Endothelial cell (in vitro differentiated cells): ENCODE data around the gene SCG3. TPM values are rescaled to one million over a fixed set of nuclear protein-coding genes. Genes with fewer than 3 reads are reported as not detected.

Experiments used
- DNase-seq: peaks from one replicate; pipeline ENCODE4 v3.0.0; 2021; ENCODE audit warnings: low spot score
- H3K27ac Mint-ChIP-seq: one replicate; pipeline ENCODE4 v1.8.0; 2021; ENCODE audit warnings: mixed read lengths, inconsistent platforms; ENCODE audit not compliant: unreplicated experiment
- H3K27me3 Mint-ChIP-seq: one replicate; pipeline ENCODE4 v1.8.0; 2021; ENCODE audit warnings: mild to moderate bottlenecking, moderate library complexity, mixed read lengths, inconsistent platforms; ENCODE audit not compliant: unreplicated experiment
- H3K36me3 Mint-ChIP-seq: one replicate; pipeline ENCODE4 v1.8.0; 2021; ENCODE audit warnings: mild to moderate bottlenecking, low read depth, mixed read lengths, inconsistent platforms; ENCODE audit not compliant: unreplicated experiment
- H3K4me1 Mint-ChIP-seq: one replicate; pipeline ENCODE4 v1.8.0; 2021; ENCODE audit warnings: mild to moderate bottlenecking, mixed read lengths, inconsistent platforms; ENCODE audit not compliant: unreplicated experiment
- H3K4me3 Mint-ChIP-seq: one replicate; pipeline ENCODE4 v1.8.0; 2021; ENCODE audit warnings: mild to moderate bottlenecking, mixed read lengths, inconsistent platforms; ENCODE audit not compliant: unreplicated experiment
- H3K9me3 Mint-ChIP-seq: one replicate; pipeline ENCODE4 v1.8.0; 2021; ENCODE audit warnings: mixed read lengths, inconsistent platforms; ENCODE audit not compliant: unreplicated experiment
- long read RNA-seq: library from polyadenylated mRNA; unstranded; transcript quantifications from one replicate; pipeline ENCODE4 v2.0.0, GENCODE V29; 2020; ENCODE audit not compliant: unreplicated experiment
- total RNA-seq: library from RNA; stranded (reverse); fragmentation: NEBNext Ultra II Directional; extraction: Animal tissue kit (Norgen Biotek cat#: 25700); gene quantifications from one replicate; pipeline ENCODE4 v1.2.1, GENCODE V29; 2021; ENCODE audit not compliant: unreplicated experiment
- TF ChIP-seq, protein P1 (sequence below): fragments of 200-600 bp; sonication (generic); IDR thresholded peaks from one replicate; pipeline ENCODE4 v1.5.0; 2021; ENCODE audit warnings: antibody characterized with exemption; ENCODE audit not compliant: unreplicated experiment

SCG3 gene
- 37.0 TPM for total RNA-seq
- long read RNA-seq, transcript SCG3-201 (12 exons, 3,315 nt): major isoform, 34 of 50 reads
- long read RNA-seq, partial matches to known transcripts: 14 of 50 reads
- long read RNA-seq, other reads (novel, unspliced or antisense): 2 of 50 reads

GRCh38 chr15:51681303-51681963 lies at the start of gene SCG3:
SCG3 (plus strand) TSS chr15:51681503; CDS start chr15:51681756, 253 bp downstream.
- Mint-ChIP-seq H3K27me3 (no peaks in the 10 kb centered on the region), H3K4me1 (peaks cover 6% of the 10 kb centered on the region), H3K4me3 (peak within 1 kb of the TSS; percentile 88), H3K36me3 (no peaks in the 10 kb centered on the region), H3K27ac (no peak within 1 kb of the TSS), H3K9me3 (no peaks in the 10 kb centered on the region)
- DNase-seq: peak; percentile 96
- TF ChIP-seq, protein P1, sequence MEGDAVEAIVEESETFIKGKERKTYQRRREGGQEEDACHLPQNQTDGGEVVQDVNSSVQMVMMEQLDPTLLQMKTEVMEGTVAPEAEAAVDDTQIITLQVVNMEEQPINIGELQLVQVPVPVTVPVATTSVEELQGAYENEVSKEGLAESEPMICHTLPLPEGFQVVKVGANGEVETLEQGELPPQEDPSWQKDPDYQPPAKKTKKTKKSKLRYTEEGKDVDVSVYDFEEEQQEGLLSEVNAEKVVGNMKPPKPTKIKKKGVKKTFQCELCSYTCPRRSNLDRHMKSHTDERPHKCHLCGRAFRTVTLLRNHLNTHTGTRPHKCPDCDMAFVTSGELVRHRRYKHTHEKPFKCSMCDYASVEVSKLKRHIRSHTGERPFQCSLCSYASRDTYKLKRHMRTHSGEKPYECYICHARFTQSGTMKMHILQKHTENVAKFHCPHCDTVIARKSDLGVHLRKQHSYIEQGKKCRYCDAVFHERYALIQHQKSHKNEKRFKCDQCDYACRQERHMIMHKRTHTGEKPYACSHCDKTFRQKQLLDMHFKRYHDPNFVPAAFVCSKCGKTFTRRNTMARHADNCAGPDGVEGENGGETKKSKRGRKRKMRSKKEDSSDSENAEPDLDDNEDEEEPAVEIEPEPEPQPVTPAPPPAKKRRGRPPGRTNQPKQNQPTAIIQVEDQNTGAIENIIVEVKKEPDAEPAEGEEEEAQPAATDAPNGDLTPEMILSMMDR: no peak

DNA sequence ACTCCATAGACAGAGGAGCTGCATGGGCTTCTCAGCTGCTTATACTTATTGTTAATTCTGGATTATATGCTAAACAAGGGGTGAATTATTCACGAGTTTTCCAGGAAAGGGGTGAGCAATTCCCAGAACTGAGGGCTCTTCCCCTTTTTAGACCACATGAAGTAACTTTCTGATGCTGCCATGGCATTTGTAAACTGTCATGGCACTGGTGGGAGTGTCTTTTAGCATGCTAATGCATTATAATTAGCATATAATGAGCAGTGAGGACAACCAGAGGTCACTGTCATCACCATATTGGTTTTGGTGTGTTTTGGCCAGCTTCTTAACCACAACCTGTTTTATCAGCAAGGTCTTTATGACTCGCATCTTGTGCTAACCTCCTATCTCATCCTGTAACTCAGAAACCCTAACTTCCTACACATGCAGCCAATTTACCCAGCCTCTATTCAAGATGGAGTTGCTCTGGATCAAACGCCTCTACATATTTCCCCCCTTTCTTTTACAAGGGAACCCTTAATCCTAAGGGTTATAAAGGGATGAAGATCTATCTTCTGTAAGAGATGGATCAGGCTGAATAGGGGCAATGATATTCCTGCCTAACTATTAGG lies 46.6 kb upstream of the SCG3 start:
- H3K9me3 Mint-ChIP-seq: no peaks in the 10 kb centered on the region
- no peak overlapping the region for H3K4me3 Mint-ChIP-seq
- H3K36me3 Mint-ChIP-seq: no peaks in the 10 kb centered on the region
- peaks cover 3% of the 10 kb centered on the region for H3K4me1 Mint-ChIP-seq
- TF ChIP-seq, protein P1: no peak
- no peak for DNase-seq
- no peaks in the 10 kb centered on the region for H3K27me3 Mint-ChIP-seq
- H3K27ac Mint-ChIP-seq: no peak overlapping the region

DNA sequence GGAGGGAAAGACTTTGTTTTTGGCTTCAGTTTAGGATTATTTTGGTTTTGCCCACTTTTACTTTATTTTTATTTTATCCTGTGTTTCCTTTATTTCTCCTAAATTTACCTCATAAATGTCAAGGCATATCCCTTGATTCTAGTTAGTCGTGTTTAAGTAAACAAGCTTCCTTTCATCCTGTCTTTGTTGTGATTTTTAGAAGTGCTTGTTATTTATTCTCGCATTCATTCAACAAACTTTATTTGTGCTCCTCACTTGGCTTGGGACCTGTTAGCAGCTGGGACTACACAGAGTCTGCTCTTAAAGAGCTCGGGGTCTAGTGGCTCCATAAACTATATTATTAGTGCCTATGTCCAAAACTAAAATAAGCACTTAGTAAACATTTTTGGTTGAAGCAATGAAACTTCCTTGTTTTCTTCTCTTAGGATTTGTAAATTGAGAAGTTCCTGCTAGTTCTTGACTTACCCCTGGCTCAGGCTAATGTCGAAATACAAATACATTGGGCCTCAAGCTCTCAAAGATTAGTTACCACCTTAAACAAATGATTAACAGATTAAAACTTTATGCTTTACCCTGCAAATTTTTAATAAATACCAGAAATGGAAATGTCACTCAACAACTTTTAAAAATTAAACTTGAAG lies 39.7 kb upstream of the SCG3 start:
- H3K9me3 Mint-ChIP-seq: no peaks in the 10 kb centered on the region
- TF ChIP-seq, protein P1: no peak

DNA sequence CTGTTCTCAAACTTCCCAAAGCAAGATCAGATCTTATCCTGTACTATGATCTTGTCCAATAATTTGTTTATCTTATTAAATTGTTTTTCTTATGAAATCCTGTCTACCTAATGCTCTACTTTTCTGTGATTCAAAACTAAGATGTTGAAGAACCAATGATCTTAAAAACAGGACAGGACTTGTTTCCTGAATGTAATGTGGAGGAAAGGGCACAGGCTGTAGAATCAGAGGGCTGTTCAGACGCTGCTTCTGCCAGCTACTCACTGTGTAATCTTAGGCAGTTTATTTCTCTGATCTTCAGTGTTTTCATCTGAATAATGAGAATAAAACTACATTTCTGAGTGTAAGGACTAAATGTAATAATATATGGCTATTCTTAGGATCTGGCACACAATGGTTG lies 38.6 kb upstream of the SCG3 start:
- Mint-ChIP-seq H3K36me3 (no peaks in the 10 kb centered on the region), H3K27ac (no peak overlapping the region), H3K9me3 (no peaks in the 10 kb centered on the region), H3K4me3 (no peak overlapping the region), H3K27me3 (no peaks in the 10 kb centered on the region), H3K4me1 (peaks cover 10% of the 10 kb centered on the region)
- no peak for DNase-seq
- TF ChIP-seq, protein P1: no peak

More for the DNA sequence above, 39.7 kb upstream of the SCG3 start:
- Mint-ChIP-seq H3K4me1 (peaks cover 5% of the 10 kb centered on the region), H3K27ac (no peak overlapping the region), H3K36me3 (no peaks in the 10 kb centered on the region), H3K27me3 (no peaks in the 10 kb centered on the region), H3K4me3 (no peak overlapping the region)
- DNase-seq: no peak
